Body of pancreas (tissue), 4 donors: ENCODE results near the gene UGT1A4. TPM values are rescaled to one million over a fixed set of nuclear protein-coding genes. Genes with fewer than 3 reads are reported as not detected.

Source experiments
- ATAC-seq: fragments of 150-250 bp; one replicate; pipeline ENCODE4 v1.9.1; 2016
- DNase-seq, 4 donors: peaks; one replicate each; pipeline ENCODE4 v3.0.0-alpha.2; 2019
- H3K27ac ChIP-seq, 4 donors: fragments of 200-600 bp; sonication (generic); 1 replicate in 3 of 4; 2 replicates in 1 of 4; pipeline versions ENCODE4 v1.5.1 to v1.6.1; 2016 to 2019; ENCODE audit warnings: mild to moderate bottlenecking in 1 of 4, mixed read lengths in 1 of 4, moderate library complexity in 1 of 4
- H3K27me3 ChIP-seq, 2 donors: fragments of 200-600 bp; sonication (generic); one replicate each; pipeline ENCODE4 v1.6.0; 2016; ENCODE audit warnings: mild to moderate bottlenecking in 1 of 2
- H3K36me3 ChIP-seq, 2 donors: fragments of 200-600 bp; sonication (generic); replicated peaks in 1 of 2; 2 replicates each; pipeline ENCODE4 v1.5.1; 2016; ENCODE audit warnings: low read depth in 2 of 2; ENCODE audit not compliant: insufficient read depth in 1 of 2
- H3K4me1 ChIP-seq: fragments of 200-600 bp; sonication (generic); one replicate; pipeline ENCODE4 v1.6.0; 2016
- H3K4me3 ChIP-seq, 2 donors: fragments of 200-600 bp; sonication (generic); 1 replicate in 1 of 2; 2 replicates in 1 of 2; pipeline ENCODE4 v1.5.1; 2016 to 2019
- H3K9me3 ChIP-seq, 3 donors: fragments of 200-600 bp; sonication (generic); 1 replicate in 2 of 3; 2 replicates in 1 of 3; pipeline ENCODE4 v1.5.1; 2016
- POLR2A ChIP-seq, 3 donors: fragments of 450-650 bp; IDR thresholded peaks; one replicate each; pipeline ENCODE4 v1.6.1; 2016; ENCODE audit warnings: antibody characterized with exemption in 3 of 3, mild to moderate bottlenecking in 2 of 3
- WGBS, 2 donors: methylation state at CpG; one replicate each; pipeline ENCODE4 v1.1.5; 2017; 5-methylcytosine and 5-hydroxymethylcytosine counted together
- intact Hi-C: fragments of 100-400 bp; cut with DNase I; formaldehyde crosslinking; loops from one replicate; pipeline ENCODE4 v1.15.1; 2023
- total RNA-seq, 2 donors: library from RNA; depleted of rRNA; stranded (reverse); fragments of >200 nt; gene quantifications; one replicate each; pipeline ENCODE4 v1.1.0, GENCODE V29; 2016
- TF ChIP-seq, protein P1 (sequence below), 7 experiments: fragments of 450-650 bp in 4 of 7; fragments of 200-600 bp in 3 of 7; sonication (generic) in 3 of 7; IDR thresholded peaks; one replicate each; pipeline ENCODE4 v1.5.1; 2016 to 2019; ENCODE audit warnings: antibody characterized with exemption in 7 of 7

The UGT1A4 gene
- total RNA-seq, 2 donors from 2014 or later = 3.3 TPM; not detected in 1

DNA sequence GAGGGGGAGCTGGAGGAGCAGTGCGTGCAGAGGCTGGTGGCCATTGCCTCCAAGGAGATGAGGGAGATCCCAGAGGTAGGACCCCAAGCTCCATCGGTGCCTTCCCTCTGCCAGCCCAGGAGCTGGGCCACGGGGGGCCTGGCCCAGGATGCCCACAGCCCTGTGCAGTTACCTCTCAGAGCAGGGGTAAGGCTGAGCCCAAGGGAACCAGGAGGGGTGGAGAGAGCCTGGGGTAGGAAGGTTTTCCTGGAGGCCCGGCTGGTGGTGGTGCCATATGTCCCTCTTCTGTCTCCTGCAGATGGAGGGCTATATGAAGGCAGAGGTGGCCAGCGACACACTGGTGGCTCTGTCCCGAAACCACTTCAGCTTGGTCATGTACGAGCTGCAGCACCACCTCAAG, 71.0 kb downstream of the UGT1A4 start:
- no peaks in the 10 kb centered on the region for H3K9me3 ChIP-seq
- no peak overlapping the region for H3K4me3 ChIP-seq
- H3K27ac ChIP-seq = no peak overlapping the region
- WGBS, 2 donors = 84 to 87% methylated on average over 6 to 7 of the region's 7 CpGs
- H3K4me1 ChIP-seq = no peaks in the 10 kb centered on the region
- no peaks in the 10 kb centered on the region for H3K27me3 ChIP-seq
- no peak for DNase-seq
- intact Hi-C loops = no loop called here
- ATAC-seq = no peak
- TF ChIP-seq, protein P1, sequence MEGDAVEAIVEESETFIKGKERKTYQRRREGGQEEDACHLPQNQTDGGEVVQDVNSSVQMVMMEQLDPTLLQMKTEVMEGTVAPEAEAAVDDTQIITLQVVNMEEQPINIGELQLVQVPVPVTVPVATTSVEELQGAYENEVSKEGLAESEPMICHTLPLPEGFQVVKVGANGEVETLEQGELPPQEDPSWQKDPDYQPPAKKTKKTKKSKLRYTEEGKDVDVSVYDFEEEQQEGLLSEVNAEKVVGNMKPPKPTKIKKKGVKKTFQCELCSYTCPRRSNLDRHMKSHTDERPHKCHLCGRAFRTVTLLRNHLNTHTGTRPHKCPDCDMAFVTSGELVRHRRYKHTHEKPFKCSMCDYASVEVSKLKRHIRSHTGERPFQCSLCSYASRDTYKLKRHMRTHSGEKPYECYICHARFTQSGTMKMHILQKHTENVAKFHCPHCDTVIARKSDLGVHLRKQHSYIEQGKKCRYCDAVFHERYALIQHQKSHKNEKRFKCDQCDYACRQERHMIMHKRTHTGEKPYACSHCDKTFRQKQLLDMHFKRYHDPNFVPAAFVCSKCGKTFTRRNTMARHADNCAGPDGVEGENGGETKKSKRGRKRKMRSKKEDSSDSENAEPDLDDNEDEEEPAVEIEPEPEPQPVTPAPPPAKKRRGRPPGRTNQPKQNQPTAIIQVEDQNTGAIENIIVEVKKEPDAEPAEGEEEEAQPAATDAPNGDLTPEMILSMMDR (IDR thresholded peaks at IDR 0.05) = no peak
- TF ChIP-seq POLR2A (IDR thresholded peaks at IDR 0.05) = no peak
- no peaks in the 10 kb centered on the region for H3K36me3 ChIP-seq

DNA sequence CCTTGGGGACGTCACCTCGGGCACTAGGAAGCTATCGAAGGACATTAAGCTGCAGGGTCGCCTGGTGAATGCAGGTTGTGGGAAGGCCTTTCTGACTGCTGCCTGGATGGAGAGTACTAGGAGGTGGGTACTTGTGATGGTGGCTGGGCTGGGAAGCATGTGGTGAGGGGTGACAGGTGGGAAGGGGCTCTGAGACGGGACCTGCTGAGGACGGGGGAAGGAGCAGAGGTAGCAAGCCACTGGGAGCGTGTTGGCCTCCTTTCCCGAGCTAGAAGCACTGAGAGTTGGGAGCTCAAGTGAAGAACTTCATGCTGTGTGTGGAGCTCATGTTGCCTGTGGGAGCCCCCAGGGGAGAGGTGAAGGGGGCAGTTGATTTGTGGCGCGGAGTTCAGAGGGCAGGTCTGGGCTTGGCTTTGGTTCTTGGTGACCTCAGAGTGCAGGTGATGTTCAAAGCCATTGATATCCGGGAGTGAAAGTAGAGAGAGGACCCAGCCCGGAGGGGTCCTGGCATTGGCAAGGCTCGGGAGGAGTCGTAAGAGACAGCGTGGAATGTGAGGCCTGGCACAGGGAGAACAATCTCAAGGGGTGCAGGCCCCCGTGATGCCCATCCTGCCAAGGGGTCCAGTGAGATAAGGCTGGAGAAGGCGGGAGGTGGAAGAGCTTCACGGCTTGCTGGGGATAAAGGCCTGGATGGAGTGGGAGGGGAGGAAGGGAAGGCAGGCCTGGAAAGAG, 72.8 kb downstream of the UGT1A4 start:
- no peak for DNase-seq
- Histone ChIP-seq H3K36me3 (no peaks in the 10 kb centered on the region), H3K4me1 (no peaks in the 10 kb centered on the region), H3K27me3 (no peaks in the 10 kb centered on the region), H3K9me3 (no peaks in the 10 kb centered on the region), H3K4me3 (no peak overlapping the region), H3K27ac (no peak overlapping the region)
- intact Hi-C loops = no loop called here
- TF ChIP-seq, protein P1 (IDR thresholded peaks at IDR 0.05) = no peak
- no peak for TF ChIP-seq POLR2A (IDR thresholded peaks at IDR 0.05)
- 64 to 75% methylated on average over 18 of the region's 18 CpGs for WGBS, 2 donors
- ATAC-seq = no peak

- 50 to 66% methylated on average over 9 of the region's 9 CpGs for WGBS, 2 donors
- no peaks in the 10 kb centered on the region for H3K36me3 ChIP-seq
- no peak overlapping the region for H3K27ac ChIP-seq
- intact Hi-C loops = no loop called here
- H3K4me3 ChIP-seq = no peak overlapping the region
- no peaks in the 10 kb centered on the region for H3K27me3 ChIP-seq
- no peaks in the 10 kb centered on the region for H3K4me1 ChIP-seq
- ATAC-seq (no peak), DNase-seq (no peak)
- no peaks in the 10 kb centered on the region for H3K9me3 ChIP-seq
- TF ChIP-seq POLR2A (IDR thresholded peaks at IDR 0.05) = no peak
- TF ChIP-seq, protein P1 (IDR thresholded peaks at IDR 0.05) = no peak
Measured at GRCh38 chr2:233791883-233792329, 73.4 kb downstream of the UGT1A4 start.

DNA sequence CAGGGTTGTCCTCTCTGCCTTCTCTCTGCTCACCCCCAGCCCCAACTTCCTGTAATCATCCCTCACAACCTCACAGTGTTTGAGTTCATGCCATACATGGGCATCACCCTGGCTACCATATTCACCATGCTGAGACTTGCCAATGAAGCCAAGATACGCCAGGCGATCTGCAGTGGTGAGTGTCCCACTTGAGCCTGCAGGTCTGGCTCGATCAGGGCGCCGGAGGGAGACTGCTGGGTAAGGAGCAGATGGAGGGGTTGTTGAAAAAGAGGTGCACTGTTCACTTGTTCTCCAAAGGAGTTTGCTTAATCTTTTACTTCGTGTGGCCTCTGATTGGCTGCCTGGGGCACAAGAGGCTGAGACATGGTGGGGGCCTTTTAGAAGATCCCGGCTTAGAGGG, 74.2 kb downstream of the UGT1A4 start:
- Histone ChIP-seq H3K9me3 (no peaks in the 10 kb centered on the region), H3K36me3 (no peaks in the 10 kb centered on the region), H3K27me3 (no peaks in the 10 kb centered on the region), H3K4me3 (no peak overlapping the region), H3K4me1 (no peaks in the 10 kb centered on the region), H3K27ac (no peak overlapping the region)
- intact Hi-C loops = no loop called here
- no peak for DNase-seq
- no peak for TF ChIP-seq POLR2A (IDR thresholded peaks at IDR 0.05)
- TF ChIP-seq, protein P1 (IDR thresholded peaks at IDR 0.05) = no peak
- 79 to 86% methylated on average over 7 of the region's 7 CpGs for WGBS, 2 donors
- ATAC-seq = no peak
